Transverse colon (tissue), 4 donors: ENCODE measurements around the gene NPM1. TPM values are rescaled to one million over a fixed set of nuclear protein-coding genes. Genes with fewer than 3 reads are reported as not detected.

Source experiments
- DNase-seq: peaks from one replicate; pipeline ENCODE4 v3.0.0-alpha.2; 2019
- H3K27ac ChIP-seq, 4 donors: fragments of 200-600 bp; sonication (generic); 2 replicates each; pipeline ENCODE4 v1.5.1; 2016 to 2018; ENCODE audit warnings: inconsistent platforms in 4 of 4
- H3K27me3 ChIP-seq: fragments of 200-600 bp; sonication (generic); 2 replicates; pipeline ENCODE4 v1.5.1; 2017; ENCODE audit warnings: inconsistent platforms
- H3K36me3 ChIP-seq, 4 donors: fragments of 200-600 bp; sonication (generic); 2 replicates each; pipeline ENCODE4 v1.5.1; 2017 to 2019; ENCODE audit warnings: inconsistent platforms in 4 of 4
- H3K4me1 ChIP-seq, 4 donors: fragments of 200-600 bp; sonication (generic); 2 replicates each; pipeline ENCODE4 v1.5.1; 2017 to 2020; ENCODE audit warnings: inconsistent platforms in 4 of 4
- H3K4me3 ChIP-seq, 4 donors: fragments of 200-600 bp; sonication (generic); 1 replicate in 1 of 4; 2 replicates in 3 of 4; pipeline versions ENCODE4 v1.5.1 to v1.6.1; 2017 to 2019; ENCODE audit warnings: inconsistent platforms in 4 of 4
- H3K9me3 ChIP-seq, 2 donors: fragments of 200-600 bp; sonication (generic); 2 replicates each; pipeline ENCODE4 v1.5.1; 2017 to 2019; ENCODE audit warnings: inconsistent platforms in 2 of 2
- EP300 ChIP-seq: sonication (generic); formaldehyde crosslinking; IDR thresholded peaks from one replicate; pipeline ENCODE4 v1.6.1; 2017; ENCODE audit warnings: antibody characterized with exemption, low read depth
- POLR2A ChIP-seq: fragments of 450-650 bp; IDR thresholded peaks from one replicate; pipeline ENCODE4 v1.6.1; 2016; ENCODE audit warnings: antibody characterized with exemption, mild to moderate bottlenecking, moderate library complexity
- POLR2AphosphoS5 ChIP-seq, 3 donors: sonication (generic); formaldehyde crosslinking; IDR thresholded peaks; one replicate each; pipeline ENCODE4 v1.6.1; 2016; ENCODE audit warnings: antibody characterized with exemption in 3 of 3
- WGBS, 2 donors: methylation state at CpG; one replicate each; pipeline ENCODE4 v1.1.5; 2018; ENCODE audit warnings: low coverage in 1 of 2; 5-methylcytosine and 5-hydroxymethylcytosine counted together
- in situ Hi-C, 4 donors: fragments of 200-750 bp; cut with MboI; loops; one replicate each; pipeline versions ENCODE4 v1.15.0 to v1.15.1; 2017; ENCODE audit warnings: low sequenced_read_pairs in 3 of 4, low pct_ligation_motif_present in 1 of 4, low pct_unique_long_range_greater_than_20kb in 1 of 4
- intact Hi-C: fragments of 100-400 bp; cut with DNase I; formaldehyde crosslinking; loops from one replicate; pipeline ENCODE4 v1.15.1; 2023; ENCODE audit warnings: low total_unique reads
- total RNA-seq, 4 donors: library from RNA; depleted of rRNA; stranded (reverse); fragments of >200 nt; gene quantifications; one replicate each; pipeline ENCODE4 v1.1.0, GENCODE V29; 2016
- TF ChIP-seq, protein P1 (sequence below), 5 experiments: fragments of 200-600 bp in 3 of 5; fragments of 450-650 bp in 2 of 5; sonication (generic) in 3 of 5; IDR thresholded peaks; 1 replicate in 2 of 5; 2 replicates in 3 of 5; pipeline ENCODE4 v1.5.1; 2016 to 2017; ENCODE audit warnings: antibody characterized with exemption in 5 of 5, inconsistent platforms in 3 of 5, mild to moderate bottlenecking in 2 of 5, moderate library complexity in 1 of 5

NPM1 gene
- total RNA-seq, 4 donors from 2014 or later, result 279 to 2,349 (median 380) TPM

DNA sequence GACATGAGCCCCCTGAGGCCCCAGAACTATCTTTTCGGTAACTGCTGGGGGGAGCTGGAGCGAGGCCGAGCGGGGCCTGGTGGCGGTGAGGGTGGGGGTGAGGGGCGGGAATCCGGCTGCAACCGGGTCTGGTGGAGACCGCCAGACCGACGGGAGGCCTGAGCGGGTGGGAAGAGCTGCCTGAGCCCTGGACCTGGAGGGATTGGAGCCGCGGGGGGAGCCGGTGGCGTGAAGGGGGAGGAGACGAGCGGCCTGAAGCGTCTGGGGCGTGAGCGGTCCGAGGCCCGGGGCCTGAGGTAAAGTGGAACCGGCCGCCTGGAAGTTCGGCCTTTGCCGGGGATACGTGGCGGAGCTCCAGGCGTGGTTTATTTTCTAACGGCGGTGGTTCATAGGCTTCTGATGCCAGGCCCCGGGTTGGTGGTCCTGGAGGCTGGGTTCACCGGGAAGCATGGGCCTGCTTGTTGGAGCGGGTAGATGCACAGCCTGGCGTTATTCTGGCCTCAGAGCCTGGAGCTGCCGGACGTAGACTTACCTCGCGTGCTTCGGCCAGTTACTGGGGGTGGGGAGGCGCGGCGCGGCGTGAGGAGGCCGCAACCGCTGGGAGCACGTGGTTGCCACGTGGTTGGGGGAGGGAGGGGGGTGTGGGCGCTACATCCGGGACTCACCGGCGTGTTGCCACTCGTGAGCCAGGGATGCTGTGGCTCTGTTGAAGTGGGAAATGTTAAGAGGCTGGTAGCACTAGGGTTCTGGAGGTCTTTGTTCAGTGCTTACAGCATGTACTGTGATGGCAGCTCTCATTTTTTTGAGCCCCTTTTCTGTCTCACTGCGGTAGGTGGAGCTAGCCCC is 544 bp downstream of the NPM1 start:
- peak; percentile 83 for DNase-seq
- Histone ChIP-seq H3K9me3 (no peaks in the 10 kb centered on the region), H3K27ac (peak overlapping the region; percentile 87 to 94 (median 92)), H3K27me3 (no peaks in the 10 kb centered on the region), H3K4me3 (peak overlapping the region; percentile 63 to 97 (median 76)), H3K4me1 (peaks cover 7 to 39% (median 25%) of the 10 kb centered on the region in 4 donors), H3K36me3 (peaks cover 0 to 12% (median 4%) of the 10 kb centered on the region in 4 donors)
- in situ Hi-C loops (no loop called here), intact Hi-C loops (no loop called here)
- TF ChIP-seq POLR2A, result no peak
- peak in 2 of 3 donors; percentile 34 to 60 for TF ChIP-seq POLR2AphosphoS5 (IDR thresholded peaks at IDR 0.05)
- WGBS, 2 donors, result 0 to 1% methylated on average over 4 to 48 of the region's 56 CpGs

- TF ChIP-seq POLR2AphosphoS5 (IDR thresholded peaks at IDR 0.05), result no peak
- no peak for TF ChIP-seq POLR2A
- TF ChIP-seq, protein P1, sequence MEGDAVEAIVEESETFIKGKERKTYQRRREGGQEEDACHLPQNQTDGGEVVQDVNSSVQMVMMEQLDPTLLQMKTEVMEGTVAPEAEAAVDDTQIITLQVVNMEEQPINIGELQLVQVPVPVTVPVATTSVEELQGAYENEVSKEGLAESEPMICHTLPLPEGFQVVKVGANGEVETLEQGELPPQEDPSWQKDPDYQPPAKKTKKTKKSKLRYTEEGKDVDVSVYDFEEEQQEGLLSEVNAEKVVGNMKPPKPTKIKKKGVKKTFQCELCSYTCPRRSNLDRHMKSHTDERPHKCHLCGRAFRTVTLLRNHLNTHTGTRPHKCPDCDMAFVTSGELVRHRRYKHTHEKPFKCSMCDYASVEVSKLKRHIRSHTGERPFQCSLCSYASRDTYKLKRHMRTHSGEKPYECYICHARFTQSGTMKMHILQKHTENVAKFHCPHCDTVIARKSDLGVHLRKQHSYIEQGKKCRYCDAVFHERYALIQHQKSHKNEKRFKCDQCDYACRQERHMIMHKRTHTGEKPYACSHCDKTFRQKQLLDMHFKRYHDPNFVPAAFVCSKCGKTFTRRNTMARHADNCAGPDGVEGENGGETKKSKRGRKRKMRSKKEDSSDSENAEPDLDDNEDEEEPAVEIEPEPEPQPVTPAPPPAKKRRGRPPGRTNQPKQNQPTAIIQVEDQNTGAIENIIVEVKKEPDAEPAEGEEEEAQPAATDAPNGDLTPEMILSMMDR (IDR thresholded peaks at IDR 0.05), result no peak
- TF ChIP-seq EP300, result no peak
- peak overlapping the region; percentile 87 to 94 (median 92) for H3K27ac ChIP-seq
- peaks cover 7 to 39% (median 25%) of the 10 kb centered on the region in 4 donors for H3K4me1 ChIP-seq
- intact Hi-C loops, result no loop called here
- WGBS, 2 donors, result 2% methylated on average over 14 of the region's 14 CpGs; no CpG with 5 or more reads in 1 of the 2 donors
- peak overlapping the region; percentile 63 to 97 (median 76) for H3K4me3 ChIP-seq
- no peaks in the 10 kb centered on the region for H3K27me3 ChIP-seq
- no peaks in the 10 kb centered on the region for H3K9me3 ChIP-seq
- in situ Hi-C loops, result no loop called here
- DNase-seq, result no peak
- peaks cover 0 to 12% (median 4%) of the 10 kb centered on the region in 4 donors for H3K36me3 ChIP-seq
Observed at GRCh38 chr5:171388816-171389168, 1.1 kb downstream of the NPM1 start.

- in situ Hi-C loops, result no loop called here
Observed at GRCh38 chr5:171390883-171391677, 3.4 kb downstream of the NPM1 start.

DNA sequence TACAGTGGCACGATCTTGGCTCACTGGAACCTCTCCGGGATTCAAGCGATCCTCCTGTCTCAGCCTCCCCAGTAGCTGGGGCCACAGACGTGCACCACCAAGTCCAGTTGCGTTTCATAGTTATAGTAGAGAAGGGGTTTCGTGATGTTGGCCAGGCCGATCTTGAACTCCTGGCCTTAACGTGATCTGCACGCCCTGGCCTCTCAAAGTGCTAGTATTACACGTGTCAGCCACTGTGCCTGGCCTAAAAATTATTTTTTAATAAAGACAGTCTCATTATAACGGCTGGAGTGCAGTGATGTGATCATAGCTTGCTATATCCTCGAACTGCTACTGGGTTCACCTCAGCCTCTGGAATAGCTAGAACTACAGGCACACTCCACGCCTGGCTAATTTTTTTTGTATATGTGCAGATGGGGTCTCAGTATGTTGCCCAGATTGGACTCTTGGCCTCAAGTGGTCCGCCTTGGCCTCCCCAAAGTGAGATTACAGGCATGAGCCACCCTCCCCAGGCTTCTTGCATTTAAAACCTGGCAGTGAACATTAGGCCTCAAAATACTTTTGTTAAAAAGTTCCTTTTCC is 4.4 kb downstream of the NPM1 start:
- no peak overlapping the region for H3K4me3 ChIP-seq
- in situ Hi-C loops (no loop called here), intact Hi-C loops (no loop called here)
- 87 to 88% methylated on average over 5 to 14 of the region's 14 CpGs for WGBS, 2 donors
- peaks cover 7 to 33% (median 23%) of the 10 kb centered on the region in 4 donors for H3K4me1 ChIP-seq
- H3K9me3 ChIP-seq, result no peaks in the 10 kb centered on the region
- DNase-seq, result no peak
- peaks cover 0 to 34% (median 12%) of the 10 kb centered on the region in 4 donors for H3K36me3 ChIP-seq
- H3K27ac ChIP-seq, result no peak overlapping the region
- no peak for TF ChIP-seq POLR2A
- TF ChIP-seq, protein P1 (IDR thresholded peaks at IDR 0.05), result no peak
- TF ChIP-seq EP300, result no peak
- no peak for TF ChIP-seq POLR2AphosphoS5 (IDR thresholded peaks at IDR 0.05)
- H3K27me3 ChIP-seq, result no peaks in the 10 kb centered on the region

More at GRCh38 chr5:171390883-171391677, 3.4 kb downstream of the NPM1 start:
- Histone ChIP-seq H3K27me3 (no peaks in the 10 kb centered on the region), H3K4me3 (no peak overlapping the region), H3K4me1 (peaks cover 7 to 39% (median 25%) of the 10 kb centered on the region in 4 donors), H3K36me3 (peaks cover 0 to 28% (median 10%) of the 10 kb centered on the region in 4 donors), H3K27ac (no peak overlapping the region), H3K9me3 (no peaks in the 10 kb centered on the region)
- intact Hi-C loops, result no loop called here
- TF ChIP-seq POLR2A (no peak), EP300 (no peak), POLR2AphosphoS5 (IDR thresholded peaks at IDR 0.05) (no peak)
- TF ChIP-seq, protein P1 (IDR thresholded peaks at IDR 0.05), result no peak
- 49 to 62% methylated on average over 2 to 8 of the region's 8 CpGs for WGBS, 2 donors
- no peak for DNase-seq
